H1 (cell line): Measurements from ENCODE around the gene STIL. TPM values are rescaled to one million over a fixed set of nuclear protein-coding genes. Genes with fewer than 3 reads are reported as not detected.

ENCODE experiments used
- ATF2 ChIP-seq: IDR thresholded peaks from 2 replicates; pipeline ENCODE4 v1.6.1; 2012; ENCODE audit warnings: low read length, inconsistent platforms
- CHD7 ChIP-seq: fragments of 300-600 bp; sonication (generic); IDR thresholded peaks from 2 replicates; pipeline ENCODE4 v1.7.1; 2012; ENCODE audit warnings: low read length, moderate library complexity, mild to moderate bottlenecking, inconsistent platforms; ENCODE audit not compliant: insufficient replicate concordance
- E2F6 ChIP-seq: IDR thresholded peaks from 2 replicates; pipeline ENCODE4 v1.6.1; 2012; ENCODE audit warnings: inconsistent platforms
- EZH2 ChIP-seq: fragments of 200-600 bp; sonication (generic); IDR thresholded peaks from 2 replicates; pipeline ENCODE4 v1.7.1; 2012; ENCODE audit warnings: low read depth, mild to moderate bottlenecking, moderate library complexity, low read length, inconsistent platforms; ENCODE audit not compliant: severe bottlenecking
- HDAC2 ChIP-seq, 2 experiments: fragments of 300-600 bp in 1 of 2; sonication (generic) in 1 of 2; IDR thresholded peaks; 2 replicates each; pipeline ENCODE4 v1.6.1; 2011 to 2012; ENCODE audit warnings: low read depth in 2 of 2, low read length in 2 of 2, mild to moderate bottlenecking in 2 of 2, moderate library complexity in 2 of 2, borderline replicate concordance in 1 of 2, inconsistent platforms in 1 of 2
- POLR2AphosphoS5 ChIP-seq: IDR thresholded peaks from 2 replicates; pipeline ENCODE4 v1.6.1; 2011; ENCODE audit warnings: low read depth, low read length
- RXRA ChIP-seq: IDR thresholded peaks from 2 replicates; pipeline ENCODE4 v1.6.1; 2011; ENCODE audit warnings: low read depth, mild to moderate bottlenecking, low read length, moderate library complexity; ENCODE audit not compliant: insufficient read depth
- SP1 ChIP-seq: IDR thresholded peaks from 2 replicates; pipeline ENCODE4 v1.6.1; 2011; ENCODE audit warnings: low read depth, low read length
- YY1 ChIP-seq: IDR thresholded peaks from 2 replicates; pipeline ENCODE4 v1.6.1; 2011; ENCODE audit warnings: low read depth, mild to moderate bottlenecking, low read length
- polyA plus RNA-seq, 7 experiments: library from polyadenylated mRNA; depleted of rRNA in 3 of 7; stranded (reverse) in 5 of 7; unstranded in 2 of 7; fragments of >200 nt in 5 of 7; fragments of 200-250 nt in 2 of 7; gene quantifications; 1 replicate in 5 of 7; 2 replicates in 1 of 7; 4 replicates in 1 of 7; pipeline versions ENCODE4 v1.2.1 to v1.2.3, GENCODE V29; 2011 to 2013; ENCODE audit warnings: missing spikeins in 2 of 7, mixed read lengths in 2 of 7
- total RNA-seq: library from RNA; stranded (reverse); fragmentation: NEBNext Ultra II Directional; extraction: Animal tissue kit (Norgen Biotek cat#: 25700); gene quantifications from 2 replicates; pipeline ENCODE4 v1.2.1, GENCODE V29; 2021

Gene STIL
- total and polyA plus RNA-seq, 2 of the 8 experiments (the other 6 are each of a cell fraction or from before 2014, with no cell fraction given), result 13.6 to 25.1 TPM

- TF ChIP-seq CHD7 (no peak), HDAC2 (IDR thresholded peaks at IDR 0.05; ENCODE audit: borderline replicate concordance in 1 of 2, low read depth in 2 of 2, low read length in 2 of 2) (no peak), E2F6 (no peak), ATF2 (no peak), YY1 (no peak), RXRA (no peak), EZH2 (no peak), SP1 (no peak), POLR2AphosphoS5 (no peak)
Observed at GRCh38 chr1:47361380-47361779, 47.4 kb upstream of the STIL start (continued).
